Urinary bladder (tissue), 4 donors: ENCODE measurements around the gene DISC1. TPM values are rescaled to one million over a fixed set of nuclear protein-coding genes. Genes with fewer than 3 reads are reported as not detected.
"Not testable (repeated sequence)": the region's sequence is repeated elsewhere in the genome, so short reads cannot be mapped to it uniquely, and the experiment has no call there.

Source experiments
- DNase-seq: peaks from one replicate; pipeline ENCODE4 v3.0.0-alpha.2; 2015; ENCODE audit errors: extremely low spot score
- H3K27ac ChIP-seq: one replicate; pipeline ENCODE4 v1.5.1; 2013; ENCODE audit warnings: low read depth, mild to moderate bottlenecking, moderate library complexity
- H3K36me3 ChIP-seq: one replicate; pipeline ENCODE4 v1.6.1; 2013; ENCODE audit warnings: mild to moderate bottlenecking, moderate library complexity; ENCODE audit not compliant: insufficient read depth
- H3K4me1 ChIP-seq: one replicate; pipeline ENCODE4 v1.6.1; 2013; ENCODE audit warnings: mild to moderate bottlenecking, moderate library complexity; ENCODE audit not compliant: insufficient read depth
- H3K4me3 ChIP-seq: one replicate; pipeline ENCODE4 v1.5.1; 2013; ENCODE audit warnings: low read depth, low read length
- WGBS: extraction: QIAGEN DNeasy Blood & Tissue Kit; methylation state at CpG from one replicate; pipeline ENCODE4 v1.1.7; 2013; 5-methylcytosine and 5-hydroxymethylcytosine counted together
- polyA plus RNA-seq: library from polyadenylated mRNA; stranded (reverse); fragments of 200-250 nt; gene quantifications from one replicate; pipeline ENCODE4 v1.2.3, GENCODE V29; 2013
- total RNA-seq: library from RNA; depleted of rRNA; stranded (reverse); fragments of >200 nt; gene quantifications from one replicate; pipeline ENCODE4 v1.2.3, GENCODE V29; 2014
- donor health status: healthy with polysubstance abuse.
- donor health status: healthy.

DISC1 gene
- total and polyA plus RNA-seq, 2 donors: 1.6 to 32.0 TPM

DNA sequence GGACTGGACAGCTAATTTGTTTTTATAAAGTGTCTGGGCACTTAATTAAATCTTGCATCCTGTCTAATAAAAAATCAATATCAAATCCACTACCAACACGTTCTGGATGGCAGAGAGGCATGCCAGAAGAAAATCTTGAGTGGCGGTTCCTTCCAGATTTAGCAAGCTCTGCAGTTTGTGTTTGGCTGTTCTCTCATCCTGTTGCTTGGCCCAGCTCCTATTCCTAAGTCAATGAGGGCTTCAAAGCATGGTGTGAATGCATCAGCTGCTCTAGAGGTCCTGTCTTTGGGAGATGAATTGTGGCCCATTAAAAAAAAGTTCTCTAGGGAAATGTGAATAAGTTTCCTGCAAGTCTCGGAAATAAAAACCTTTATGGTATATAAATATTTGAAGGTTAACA is 90.3 kb downstream of the DISC1 start:
- Histone ChIP-seq H3K4me3 (no peak overlapping the region), H3K27ac (no peak overlapping the region), H3K4me1 (no peaks in the 10 kb centered on the region), H3K36me3 (no peaks in the 10 kb centered on the region)
- WGBS: 82% methylated on average over 3 of the region's 3 CpGs
- no peak for DNase-seq

DNA sequence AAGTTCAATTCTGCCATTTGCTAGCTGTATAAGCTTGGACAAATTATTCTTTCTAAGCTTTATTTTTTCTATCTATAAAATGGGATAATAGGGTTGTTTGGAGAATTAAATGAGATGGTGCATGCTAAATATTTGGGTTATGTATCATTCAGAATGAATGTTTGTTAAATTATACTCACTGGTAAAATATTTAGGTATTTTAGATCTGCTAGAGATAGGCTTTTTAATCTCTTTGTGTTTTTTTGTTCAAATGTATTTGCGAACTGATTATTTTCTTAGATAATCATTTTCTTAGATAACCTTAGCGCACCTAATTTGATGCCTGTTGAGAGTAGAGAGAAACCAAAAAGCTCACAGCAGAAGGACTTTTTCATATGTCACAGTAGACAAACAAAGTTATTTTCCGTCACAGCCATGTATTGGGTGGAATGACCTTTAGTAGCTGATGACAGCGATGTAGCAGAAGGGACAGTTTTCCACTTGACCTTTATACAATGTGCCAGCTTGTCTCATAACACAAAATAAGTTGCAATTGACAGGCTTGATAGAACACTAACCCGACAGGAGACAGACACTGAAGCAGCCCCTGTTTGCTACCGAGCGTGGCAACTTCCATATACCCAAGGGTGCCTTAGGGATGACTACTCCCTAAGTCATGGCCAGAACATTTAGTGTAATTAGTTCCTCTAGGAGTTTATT is 93.0 kb downstream of the DISC1 start:
- Histone ChIP-seq H3K27ac (no peak overlapping the region), H3K4me3 (no peak overlapping the region), H3K4me1 (no peaks in the 10 kb centered on the region), H3K36me3 (no peaks in the 10 kb centered on the region)
- no peak for DNase-seq
- WGBS: 90% methylated on average over 7 of the region's 7 CpGs

DNA sequence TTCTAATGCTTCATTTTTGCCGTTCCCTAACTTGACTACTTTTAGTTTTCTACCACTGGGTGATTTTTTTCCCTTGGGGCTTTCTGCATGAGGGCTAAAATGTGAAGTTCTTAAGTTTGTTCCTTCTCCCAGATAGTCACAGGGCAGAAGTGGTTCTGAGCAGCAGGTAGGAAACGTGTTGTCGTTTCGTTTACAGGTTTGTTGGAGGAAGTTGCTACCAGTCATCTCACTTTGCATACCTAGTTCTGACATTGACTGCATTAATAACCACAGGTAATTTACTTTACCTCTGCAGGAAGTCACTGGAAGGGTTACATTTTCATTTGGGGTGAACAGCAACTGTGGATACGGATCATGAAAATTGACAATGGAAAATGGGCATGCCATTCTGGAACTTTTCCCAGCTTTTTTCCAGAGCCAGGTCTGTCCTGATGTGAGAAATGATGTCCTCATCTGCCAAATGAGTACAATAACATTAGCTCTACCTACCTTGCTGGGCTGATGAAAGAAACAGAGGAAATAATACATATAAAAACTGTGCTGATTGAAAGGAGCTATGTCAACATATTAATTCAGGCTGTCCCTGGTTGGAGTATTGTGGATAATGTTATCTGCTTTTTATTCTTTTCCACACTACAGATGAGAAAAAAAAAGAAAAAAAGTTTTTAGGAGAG is 94.2 kb downstream of the DISC1 start:
- DNase-seq: no peak
- Histone ChIP-seq H3K4me3 (no peak overlapping the region), H3K4me1 (no peaks in the 10 kb centered on the region), H3K36me3 (no peaks in the 10 kb centered on the region), H3K27ac (no peak overlapping the region)
- WGBS: 91% methylated on average over 5 of the region's 5 CpGs

DNA sequence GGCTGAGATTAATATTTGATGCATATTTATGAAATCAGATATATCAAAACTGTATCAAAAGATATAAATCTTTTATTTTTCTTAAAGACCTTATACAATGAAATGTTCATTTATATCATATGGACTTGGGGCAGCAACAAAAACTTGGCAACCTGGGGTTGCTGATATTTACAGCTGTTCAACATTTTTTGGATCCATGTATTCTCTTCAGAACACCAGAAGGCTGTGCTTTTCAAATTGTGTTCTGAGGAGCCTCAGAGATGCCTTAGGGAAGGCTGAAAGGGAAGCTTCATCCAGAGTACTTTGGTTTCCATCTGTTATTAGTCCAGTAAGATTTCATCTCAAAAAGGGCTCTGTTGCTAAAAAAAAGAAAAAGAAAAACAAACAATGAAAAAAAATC is 94.8 kb downstream of the DISC1 start:
- H3K36me3 ChIP-seq: no peaks in the 10 kb centered on the region
- no peak for DNase-seq

DNA sequence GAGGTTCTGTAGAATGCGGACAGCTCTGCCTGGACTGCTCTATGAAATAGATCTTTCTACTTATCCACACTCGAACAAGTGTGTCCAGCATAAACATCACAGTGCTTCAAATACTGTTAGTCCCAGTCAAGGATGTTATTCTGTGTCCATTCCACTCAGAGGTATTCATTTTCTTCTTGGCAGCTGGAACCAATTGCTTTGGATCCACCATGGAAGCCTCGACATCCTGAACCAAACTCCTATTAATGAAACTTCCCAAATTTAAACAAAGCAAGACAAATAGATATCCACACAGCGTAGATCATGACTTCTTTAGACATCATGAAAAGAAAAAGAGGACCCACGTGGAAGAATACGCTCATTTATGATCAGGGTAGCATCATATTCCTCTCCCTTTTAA is 95.8 kb downstream of the DISC1 start:
- no peak overlapping the region for H3K4me3 ChIP-seq
- 93% methylated on average over 6 of the region's 6 CpGs for WGBS
- no peak overlapping the region for H3K27ac ChIP-seq
- no peaks in the 10 kb centered on the region for H3K4me1 ChIP-seq
- DNase-seq: no peak
- H3K36me3 ChIP-seq: no peaks in the 10 kb centered on the region

More for the DNA sequence above, 94.8 kb downstream of the DISC1 start:
- H3K27ac ChIP-seq: no peak overlapping the region
- no peak overlapping the region for H3K4me3 ChIP-seq
- no peaks in the 10 kb centered on the region for H3K4me1 ChIP-seq

DNA sequence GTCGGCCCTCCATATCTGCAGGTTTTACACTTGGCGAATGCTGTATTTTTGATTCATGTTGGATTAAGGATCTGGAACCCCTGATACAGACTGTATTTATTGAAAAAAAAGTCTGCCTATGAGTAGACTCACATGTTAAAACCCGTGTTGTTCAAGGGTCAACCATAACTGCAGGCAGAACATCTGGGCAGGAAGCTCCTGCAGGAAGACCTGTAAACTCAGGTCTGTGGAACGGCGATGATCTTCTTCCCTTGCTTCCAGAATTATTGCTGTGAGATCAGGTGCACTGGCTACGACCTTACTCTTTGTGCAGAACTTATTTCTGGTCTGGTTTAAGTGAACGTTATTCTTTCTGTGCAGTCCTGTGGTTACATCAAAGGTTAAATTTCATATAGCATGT is 96.6 kb downstream of the DISC1 start:
- Histone ChIP-seq H3K4me1 (no peaks in the 10 kb centered on the region), H3K27ac (no peak overlapping the region), H3K36me3 (no peaks in the 10 kb centered on the region), H3K4me3 (no peak overlapping the region)
- DNase-seq: no peak
- WGBS: 81% methylated on average over 7 of the region's 7 CpGs

DNA sequence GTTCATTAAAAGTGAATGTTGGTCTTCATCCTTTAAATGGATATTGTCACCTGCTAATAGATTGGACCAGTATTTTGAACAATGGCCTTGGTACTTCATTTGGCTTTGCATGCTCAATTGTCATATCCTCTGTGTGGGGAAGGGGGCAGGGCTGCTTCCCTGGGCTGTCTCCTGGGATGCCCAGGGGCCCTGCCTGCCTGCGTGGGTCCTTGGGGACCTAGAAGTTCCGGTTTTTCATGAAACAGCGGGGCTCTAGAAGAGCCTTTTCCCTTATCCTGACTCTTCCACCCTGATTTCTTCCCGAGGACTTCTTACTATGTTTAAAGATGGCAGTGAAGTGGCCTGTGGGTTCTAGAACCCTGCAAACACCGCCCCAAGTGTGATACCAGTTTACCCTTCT is 97.5 kb downstream of the DISC1 start:
- DNase-seq: no peak
- WGBS: 76% methylated on average over 5 of the region's 5 CpGs
- no peaks in the 10 kb centered on the region for H3K36me3 ChIP-seq
- no peaks in the 10 kb centered on the region for H3K4me1 ChIP-seq
- H3K4me3 ChIP-seq: no peak overlapping the region
- no peak overlapping the region for H3K27ac ChIP-seq

DNA sequence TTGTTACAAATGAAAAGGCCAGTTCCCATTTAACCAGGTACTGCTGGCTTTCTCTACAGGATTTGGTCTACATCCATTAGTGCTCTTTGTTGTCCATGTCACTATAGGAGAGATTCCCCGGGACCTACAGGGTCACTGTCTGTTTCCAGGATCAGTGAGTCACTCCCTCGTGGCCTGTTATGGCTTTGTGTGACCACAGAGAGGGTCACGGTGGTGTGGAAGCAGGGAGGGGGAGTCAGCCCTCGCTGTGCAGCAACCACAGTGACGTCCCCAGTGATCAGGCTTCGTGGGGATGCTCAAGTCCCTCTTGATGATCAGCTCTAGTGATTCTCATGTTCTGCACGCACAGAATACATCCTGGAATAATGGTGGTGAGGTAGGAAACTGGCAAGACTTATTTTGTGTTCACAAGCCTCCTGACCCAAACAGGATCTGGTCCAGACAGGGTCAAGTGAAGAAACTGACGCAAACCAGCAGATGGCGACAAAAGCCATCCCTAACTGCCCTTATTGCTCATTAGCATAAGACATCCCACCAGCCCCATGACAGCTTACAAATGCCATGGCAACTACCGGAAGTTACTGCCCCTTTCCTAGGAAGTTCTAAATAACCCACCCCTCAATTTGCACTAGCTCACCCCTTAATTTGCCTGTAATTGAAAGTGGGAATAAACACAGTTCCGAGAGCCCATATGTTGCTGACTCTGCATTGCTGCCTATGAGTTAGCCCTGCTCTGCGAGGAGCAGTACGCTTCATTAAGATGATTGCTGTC is 98.5 kb downstream of the DISC1 start:
- H3K4me3 ChIP-seq: no peak overlapping the region
- WGBS: 75% methylated on average over 13 of the region's 13 CpGs
- no peak for DNase-seq
- no peaks in the 10 kb centered on the region for H3K4me1 ChIP-seq
- no peak overlapping the region for H3K27ac ChIP-seq
- H3K36me3 ChIP-seq: no peaks in the 10 kb centered on the region

DNA sequence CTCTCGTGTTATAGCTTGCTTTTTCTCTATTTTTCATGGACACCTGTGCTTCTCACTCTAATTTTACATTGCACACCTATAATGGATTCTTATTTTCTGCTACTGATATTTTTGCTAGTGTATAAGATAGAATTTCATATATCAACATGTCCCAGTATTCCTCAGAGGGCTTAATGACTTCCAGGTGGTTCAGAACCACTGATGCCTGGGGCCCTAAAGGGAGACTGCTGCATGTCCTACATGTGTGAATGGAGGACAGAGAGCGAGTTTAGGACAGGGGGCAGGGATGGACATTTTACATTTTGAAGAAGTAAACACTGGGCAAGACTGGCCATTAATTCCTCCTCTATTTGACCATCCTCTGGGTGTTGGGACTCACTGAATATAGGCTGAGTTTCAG is 100.6 kb downstream of the DISC1 start:
- 93% methylated on average over 2 of the region's 2 CpGs for WGBS
- Histone ChIP-seq H3K36me3 (no peaks in the 10 kb centered on the region), H3K27ac (no peak overlapping the region), H3K4me1 (no peaks in the 10 kb centered on the region), H3K4me3 (no peak overlapping the region)
- no peak for DNase-seq

DNA sequence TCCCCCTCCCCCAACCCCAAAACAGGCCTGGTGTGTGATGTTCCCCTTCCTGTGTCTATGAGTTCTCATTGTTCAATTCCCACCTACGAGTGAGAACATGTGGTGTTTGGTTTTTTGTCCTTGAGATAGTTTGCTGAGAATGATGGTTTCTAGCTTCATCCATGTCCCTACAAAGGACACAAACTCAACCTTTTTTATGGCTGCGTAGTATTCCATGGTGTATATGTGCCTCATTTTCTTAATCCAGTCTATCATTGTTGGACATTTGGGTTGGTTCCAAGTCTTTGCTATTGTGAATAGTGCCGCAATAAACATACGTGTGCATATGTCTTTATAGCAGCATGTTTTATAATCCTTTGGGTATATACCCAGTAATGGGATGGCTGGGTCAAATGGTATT is 102.4 kb downstream of the DISC1 start:
- not testable (repeated sequence) for DNase-seq, H3K4me3 ChIP-seq
- WGBS: 96% methylated on average over 3 of the region's 4 CpGs

DNA sequence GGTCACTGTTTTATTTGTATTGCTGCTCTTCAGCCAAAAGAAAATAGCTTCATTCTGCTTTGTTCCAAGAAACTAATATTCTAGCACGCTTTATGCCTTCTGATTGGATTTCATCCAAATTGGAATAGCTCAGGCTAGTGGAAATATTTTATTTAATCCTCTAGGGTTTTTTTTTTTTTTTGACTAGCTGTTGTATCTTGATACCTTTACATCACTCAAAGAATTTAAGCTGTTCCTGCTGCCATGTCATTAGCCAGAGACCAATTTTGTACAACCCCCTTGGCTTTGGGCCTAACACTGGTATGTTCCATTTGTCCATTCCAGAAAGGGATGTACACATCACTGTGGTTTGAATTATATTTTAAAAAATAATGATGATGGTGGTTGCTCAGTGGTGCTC is 103.0 kb downstream of the DISC1 start:
- Histone ChIP-seq H3K27ac (no peak overlapping the region), H3K4me1 (no peaks in the 10 kb centered on the region), H3K4me3 (no peak overlapping the region), H3K36me3 (no peaks in the 10 kb centered on the region)
- DNase-seq: no peak
- 25% methylated on average over 1 of the region's 1 CpG for WGBS

More for the DNA sequence above, 102.4 kb downstream of the DISC1 start:
- not testable (repeated sequence) for H3K27ac ChIP-seq, H3K4me1 ChIP-seq, H3K36me3 ChIP-seq

DNA sequence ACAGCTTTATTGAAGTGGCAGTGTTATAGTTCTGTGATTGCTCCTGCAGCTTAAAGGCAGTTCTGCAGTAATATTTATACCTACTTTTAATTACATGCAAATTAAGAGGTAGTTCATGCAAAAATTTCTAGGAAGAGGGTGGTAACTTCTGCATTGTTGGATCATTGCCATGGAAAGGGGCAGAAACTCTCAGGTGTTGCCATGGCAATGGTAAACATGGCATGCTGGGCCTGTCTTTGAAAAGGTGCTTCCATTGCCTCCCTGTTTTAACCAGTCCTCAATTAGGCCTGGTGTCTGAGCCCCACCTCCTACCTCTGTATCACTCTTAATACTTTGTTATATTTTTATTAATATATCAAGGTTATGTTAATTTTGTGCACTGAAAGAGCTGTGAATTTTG is 104.7 kb downstream of the DISC1 start:
- H3K27ac ChIP-seq: no peak overlapping the region
- no peaks in the 10 kb centered on the region for H3K4me1 ChIP-seq
- DNase-seq: no peak
- no peaks in the 10 kb centered on the region for H3K36me3 ChIP-seq
- H3K4me3 ChIP-seq: no peak overlapping the region

DNA sequence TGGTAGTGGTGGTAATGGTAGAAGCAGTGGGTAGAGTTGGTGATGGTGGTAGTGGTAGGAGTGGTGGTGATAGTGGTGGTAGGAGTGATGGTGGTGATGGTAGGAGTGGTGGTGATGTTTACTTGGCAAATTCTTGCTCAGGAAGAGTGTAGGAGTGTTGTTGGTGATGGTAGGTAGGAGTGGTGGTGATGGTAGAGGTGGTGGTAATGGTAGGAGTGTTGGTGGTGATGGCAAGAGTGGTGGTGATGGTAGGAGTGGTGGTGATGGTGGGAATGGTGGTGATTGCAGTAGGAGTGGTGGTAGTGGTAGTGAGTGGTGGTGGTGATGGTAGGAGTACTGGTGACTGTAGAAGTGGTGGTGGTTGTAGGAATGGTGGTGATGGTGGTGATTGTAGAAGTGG is 106.5 kb downstream of the DISC1 start:
- H3K4me3 ChIP-seq: no peak overlapping the region
- H3K4me1 ChIP-seq: no peaks in the 10 kb centered on the region
- H3K27ac ChIP-seq: no peak overlapping the region
- DNase-seq: no peak
- no peaks in the 10 kb centered on the region for H3K36me3 ChIP-seq

DNA sequence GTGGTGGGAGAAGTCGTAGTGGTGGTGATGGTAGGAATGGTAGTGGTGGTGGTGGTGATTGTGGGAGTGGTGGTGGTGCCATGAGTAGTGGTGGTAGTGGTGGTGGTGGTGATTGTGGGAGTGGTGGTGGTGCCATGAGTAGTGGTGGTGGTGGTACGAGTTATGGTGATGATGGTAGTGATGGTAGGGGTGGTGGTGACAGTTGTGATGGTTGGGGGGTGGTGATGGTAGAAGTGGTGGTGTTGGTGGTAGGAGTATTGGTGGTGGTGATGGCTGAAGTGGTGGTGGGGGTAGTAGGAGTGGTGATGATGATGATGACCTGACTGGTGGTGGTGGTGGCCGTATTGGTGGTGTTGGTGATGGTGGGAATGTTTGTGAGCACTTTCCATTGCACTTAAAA is 107.1 kb downstream of the DISC1 start:
- Histone ChIP-seq H3K4me1 (no peaks in the 10 kb centered on the region), H3K4me3 (no peak overlapping the region), H3K36me3 (no peaks in the 10 kb centered on the region), H3K27ac (no peak overlapping the region)
- no peak for DNase-seq
- WGBS: 78% methylated on average over 3 of the region's 3 CpGs
